ENCODE results near the gene UMOD. TPM values are rescaled to one million over a fixed set of nuclear protein-coding genes. Genes with fewer than 3 reads are reported as not detected.
"Not testable (repeated sequence)": the region's sequence is repeated elsewhere in the genome, so short reads cannot be mapped to it uniquely, and the experiment has no call there.

Gene UMOD
- total RNA-seq, 3 donors from 2014 or later = not detected

DNA sequence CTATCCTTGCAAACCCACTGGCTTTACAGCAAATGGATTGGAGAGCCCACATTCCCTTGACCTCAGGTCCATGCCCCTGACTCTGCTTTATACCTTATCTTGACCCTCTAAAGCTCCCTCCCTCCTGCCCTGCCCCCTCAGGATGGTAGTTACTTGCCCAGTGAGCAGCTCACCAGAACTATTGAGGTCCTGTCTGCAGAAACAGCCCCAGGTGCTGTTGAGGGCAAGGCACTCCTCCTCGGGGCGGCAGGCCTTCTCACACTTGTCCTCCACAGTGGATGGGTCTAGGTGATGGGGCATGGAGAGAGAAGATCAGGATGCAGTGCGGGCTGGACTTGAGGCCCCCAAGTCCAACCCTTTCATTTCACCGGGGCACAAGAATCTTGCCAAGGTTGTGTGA, 29.8 kb downstream of the UMOD start:
- no peak overlapping the region for H3K4me3 ChIP-seq
- intact Hi-C loops (cut with DNase I, micrococcal nuclease) = no loop called here
- no peaks in the 10 kb centered on the region for H3K36me3 ChIP-seq (ENCODE audit: low read depth)
- TF ChIP-seq, protein P1, sequence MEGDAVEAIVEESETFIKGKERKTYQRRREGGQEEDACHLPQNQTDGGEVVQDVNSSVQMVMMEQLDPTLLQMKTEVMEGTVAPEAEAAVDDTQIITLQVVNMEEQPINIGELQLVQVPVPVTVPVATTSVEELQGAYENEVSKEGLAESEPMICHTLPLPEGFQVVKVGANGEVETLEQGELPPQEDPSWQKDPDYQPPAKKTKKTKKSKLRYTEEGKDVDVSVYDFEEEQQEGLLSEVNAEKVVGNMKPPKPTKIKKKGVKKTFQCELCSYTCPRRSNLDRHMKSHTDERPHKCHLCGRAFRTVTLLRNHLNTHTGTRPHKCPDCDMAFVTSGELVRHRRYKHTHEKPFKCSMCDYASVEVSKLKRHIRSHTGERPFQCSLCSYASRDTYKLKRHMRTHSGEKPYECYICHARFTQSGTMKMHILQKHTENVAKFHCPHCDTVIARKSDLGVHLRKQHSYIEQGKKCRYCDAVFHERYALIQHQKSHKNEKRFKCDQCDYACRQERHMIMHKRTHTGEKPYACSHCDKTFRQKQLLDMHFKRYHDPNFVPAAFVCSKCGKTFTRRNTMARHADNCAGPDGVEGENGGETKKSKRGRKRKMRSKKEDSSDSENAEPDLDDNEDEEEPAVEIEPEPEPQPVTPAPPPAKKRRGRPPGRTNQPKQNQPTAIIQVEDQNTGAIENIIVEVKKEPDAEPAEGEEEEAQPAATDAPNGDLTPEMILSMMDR (IDR thresholded peaks at IDR 0.05) = no peak
- no peaks in the 10 kb centered on the region for H3K9me3 ChIP-seq
- DNase-seq (no peak), ATAC-seq (no peak)
- H3K4me1 ChIP-seq (ENCODE audit: low read depth) = no peaks in the 10 kb centered on the region

DNA sequence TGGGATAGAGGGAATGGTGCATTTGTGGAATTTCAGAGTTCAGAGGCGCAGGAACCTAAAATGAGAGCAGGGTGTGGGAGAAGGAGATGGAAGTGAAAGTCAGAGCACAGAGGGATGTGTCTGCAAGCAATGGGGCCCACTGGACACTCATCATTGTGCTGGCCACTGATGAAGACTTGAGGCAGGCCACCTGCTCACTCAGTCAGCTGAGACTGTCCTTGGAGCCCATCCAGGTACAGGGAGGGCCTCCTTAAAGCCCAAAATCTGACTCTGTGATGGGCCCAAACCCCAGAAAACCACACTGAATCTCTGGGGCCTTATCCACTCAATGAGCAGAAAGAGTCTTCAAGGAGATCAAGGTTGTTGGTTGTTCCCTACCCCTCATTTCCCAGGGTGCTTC, 30.8 kb downstream of the UMOD start:
- no peak overlapping the region for H3K4me3 ChIP-seq
- DNase-seq (no peak), ATAC-seq (no peak)
- intact Hi-C loops (cut with DNase I, micrococcal nuclease) = no loop called here
- H3K36me3 ChIP-seq (ENCODE audit: low read depth) = no peaks in the 10 kb centered on the region
- no peaks in the 10 kb centered on the region for H3K9me3 ChIP-seq
- TF ChIP-seq, protein P1 (IDR thresholded peaks at IDR 0.05) = no peak
- H3K4me1 ChIP-seq (ENCODE audit: low read depth) = no peaks in the 10 kb centered on the region

DNA sequence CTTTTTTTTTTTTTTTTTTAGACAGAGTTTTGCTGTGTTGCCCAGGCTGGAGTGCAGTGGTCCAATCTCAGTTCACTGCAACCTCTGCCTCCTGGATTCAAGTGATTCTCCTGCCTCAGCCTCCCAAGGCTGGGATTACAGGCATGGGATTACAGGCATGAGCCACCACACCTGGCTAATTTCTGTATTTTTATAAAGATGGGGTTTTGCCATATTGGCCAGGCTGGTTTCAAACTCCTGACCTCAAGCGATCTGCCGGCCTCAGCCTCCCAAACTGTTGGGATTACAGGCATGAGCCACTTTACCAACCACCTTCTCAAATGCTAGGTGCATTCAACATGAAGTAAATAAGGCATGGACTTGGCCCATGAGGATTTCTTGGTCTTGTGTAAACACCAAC, 31.5 kb downstream of the UMOD start:
- DNase-seq; ATAC-seq; intact Hi-C loops (cut with DNase I, micrococcal nuclease); H3K4me1 ChIP-seq (ENCODE audit: low read depth); H3K9me3 ChIP-seq; H3K4me3 ChIP-seq; H3K36me3 ChIP-seq (ENCODE audit: low read depth): not testable (repeated sequence)

DNA sequence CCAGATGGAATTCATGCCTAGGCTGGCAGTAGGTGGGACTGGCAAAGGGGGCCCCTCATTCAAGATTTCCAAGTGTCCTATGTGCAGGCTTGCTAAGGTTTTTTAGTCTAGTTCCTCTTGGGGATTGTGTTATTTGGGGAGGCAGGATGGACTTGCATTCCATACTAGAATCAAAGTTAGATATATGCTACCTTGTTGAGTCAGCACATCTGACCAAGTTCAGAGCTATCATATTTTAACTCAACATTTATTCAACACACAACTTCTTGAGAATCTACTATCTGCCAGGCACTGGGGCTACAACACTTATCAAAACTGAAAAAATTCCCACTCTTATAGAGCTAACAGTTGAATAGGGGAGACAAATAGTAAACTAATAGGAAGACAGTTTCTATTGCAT, 31.9 kb downstream of the UMOD start:
- H3K4me1 ChIP-seq (ENCODE audit: low read depth) = no peaks in the 10 kb centered on the region
- ATAC-seq = no peak
- no peak overlapping the region for H3K4me3 ChIP-seq
- TF ChIP-seq, protein P1 (IDR thresholded peaks at IDR 0.05) = no peak
- intact Hi-C loops (cut with DNase I, micrococcal nuclease) = no loop called here
- no peak for DNase-seq
- no peaks in the 10 kb centered on the region for H3K36me3 ChIP-seq (ENCODE audit: low read depth)
- no peaks in the 10 kb centered on the region for H3K9me3 ChIP-seq

DNA sequence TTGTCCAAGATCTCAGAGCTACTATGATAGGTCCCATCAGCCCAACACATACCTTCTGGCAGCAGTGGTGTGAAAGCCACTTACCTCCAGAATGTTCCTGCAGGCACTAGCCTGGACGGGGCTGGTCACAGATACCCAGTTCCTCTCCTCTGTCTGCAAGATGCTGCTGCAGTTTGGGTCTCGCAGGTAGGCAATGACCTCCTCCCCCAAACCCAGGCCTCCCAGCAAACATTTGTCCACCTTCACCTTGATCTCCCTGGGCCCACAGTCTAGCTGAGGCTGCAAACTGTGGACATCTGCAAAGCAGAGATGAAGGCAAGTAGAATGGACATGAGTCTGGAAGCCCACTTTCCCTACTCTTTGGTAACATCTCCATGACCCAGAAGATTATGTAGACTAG, 32.3 kb downstream of the UMOD start:
- intact Hi-C loops (cut with DNase I, micrococcal nuclease) = no loop called here

DNA sequence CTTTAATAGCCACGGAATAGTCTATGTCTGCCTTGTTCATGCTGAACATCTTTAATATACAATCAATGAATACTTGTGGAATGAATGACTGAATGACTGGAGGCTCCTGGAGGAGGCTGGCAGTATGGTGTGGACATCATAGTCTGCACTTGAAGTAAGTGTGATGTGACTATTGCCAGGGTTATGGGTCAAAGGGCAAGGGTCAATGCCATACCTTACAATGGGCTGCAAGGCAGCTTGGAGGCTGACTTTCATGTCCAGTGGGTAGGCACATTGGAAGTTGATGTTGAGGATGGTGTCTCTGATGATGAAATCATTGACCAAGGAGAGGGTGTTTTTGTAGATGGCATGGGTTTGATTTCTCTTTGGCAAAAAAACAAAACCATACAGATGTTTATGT, 33.1 kb downstream of the UMOD start:
- intact Hi-C loops (cut with DNase I, micrococcal nuclease) = no loop called here
- ATAC-seq (no peak), DNase-seq (no peak)
- Histone ChIP-seq H3K4me1 (ENCODE audit: low read depth) (no peaks in the 10 kb centered on the region), H3K4me3 (no peak overlapping the region), H3K36me3 (ENCODE audit: low read depth) (no peaks in the 10 kb centered on the region), H3K9me3 (no peaks in the 10 kb centered on the region)
- TF ChIP-seq, protein P1 (IDR thresholded peaks at IDR 0.05) = no peak

More for the DNA sequence above, 32.3 kb downstream of the UMOD start:
- no peaks in the 10 kb centered on the region for H3K4me1 ChIP-seq (ENCODE audit: low read depth)
- H3K4me3 ChIP-seq = no peak overlapping the region
- no peaks in the 10 kb centered on the region for H3K9me3 ChIP-seq
- TF ChIP-seq, protein P1 (IDR thresholded peaks at IDR 0.05) = no peak
- no peak for ATAC-seq
- DNase-seq = no peak
- no peaks in the 10 kb centered on the region for H3K36me3 ChIP-seq (ENCODE audit: low read depth)
